HG03159 (cell line): ENCODE measurements around the gene PSEN1.
"Not testable (repeated sequence)": the region's sequence is repeated elsewhere in the genome, so short reads cannot be mapped to it uniquely, and the experiment has no call there.

Source experiments
- ATAC-seq: cut with Tn5 transposase; IDR thresholded peaks from one replicate; pipeline ENCODE4 v1.9.1; 2021; ENCODE audit warnings: mild to moderate bottlenecking, moderate library complexity; ENCODE audit not compliant: unreplicated experiment

PSEN1 gene

DNA sequence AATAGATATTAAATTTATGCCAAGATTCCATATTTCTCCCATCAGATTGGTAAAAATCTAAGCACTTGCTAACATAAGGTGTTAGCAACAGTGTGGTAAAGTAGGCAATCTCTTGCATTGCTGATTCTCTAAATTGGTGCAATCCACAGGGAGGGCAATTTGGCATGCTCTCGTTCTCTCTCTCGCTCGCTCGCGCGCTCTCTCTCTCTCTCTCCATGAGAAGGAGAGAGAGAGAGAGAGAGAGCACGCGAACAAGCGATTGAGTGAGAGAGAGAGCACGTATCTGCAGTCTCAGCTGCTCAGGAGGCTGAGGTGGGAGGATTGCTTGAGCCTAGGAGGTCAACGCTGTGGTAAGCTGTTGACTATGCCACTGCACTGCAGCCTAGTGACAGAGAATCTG is 25.9 kb downstream of the PSEN1 start:
- ATAC-seq = no peak

- ATAC-seq = no peak
Measured at GRCh38 chr14:73166399-73166798, 30.1 kb downstream of the PSEN1 start.

GRCh38 chr14:73167727-73168126 is 31.4 kb downstream of the PSEN1 start:
- ATAC-seq = no peak

- ATAC-seq = no peak
Measured at GRCh38 chr14:73168274-73168673, 32.0 kb downstream of the PSEN1 start.

GRCh38 chr14:73168691-73169090 is 32.4 kb downstream of the PSEN1 start:
- no peak for ATAC-seq

GRCh38 chr14:73169855-73170254 is 33.5 kb downstream of the PSEN1 start:
- ATAC-seq = not testable (repeated sequence)

GRCh38 chr14:73170686-73171085 is 34.4 kb downstream of the PSEN1 start:
- no peak for ATAC-seq

DNA sequence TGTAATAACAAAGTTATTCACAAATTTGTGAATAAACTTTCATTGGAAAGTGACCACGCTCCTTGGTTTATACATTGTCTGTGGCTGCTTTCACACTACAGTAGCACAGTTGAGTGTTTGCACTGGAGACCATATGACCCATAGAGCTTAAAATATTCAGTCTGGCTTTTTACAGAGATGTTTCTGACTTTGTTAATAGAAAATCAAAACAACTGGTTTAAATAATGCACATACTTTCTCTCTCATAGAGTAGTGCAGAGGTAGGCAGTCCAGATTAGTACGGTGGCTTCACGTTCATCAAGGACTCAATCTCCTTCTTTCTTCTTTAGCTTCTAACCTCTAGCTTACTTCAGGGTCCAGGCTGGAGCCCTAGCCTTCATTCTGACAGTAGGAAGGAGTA is 36.2 kb downstream of the PSEN1 start:
- no peak for ATAC-seq

DNA sequence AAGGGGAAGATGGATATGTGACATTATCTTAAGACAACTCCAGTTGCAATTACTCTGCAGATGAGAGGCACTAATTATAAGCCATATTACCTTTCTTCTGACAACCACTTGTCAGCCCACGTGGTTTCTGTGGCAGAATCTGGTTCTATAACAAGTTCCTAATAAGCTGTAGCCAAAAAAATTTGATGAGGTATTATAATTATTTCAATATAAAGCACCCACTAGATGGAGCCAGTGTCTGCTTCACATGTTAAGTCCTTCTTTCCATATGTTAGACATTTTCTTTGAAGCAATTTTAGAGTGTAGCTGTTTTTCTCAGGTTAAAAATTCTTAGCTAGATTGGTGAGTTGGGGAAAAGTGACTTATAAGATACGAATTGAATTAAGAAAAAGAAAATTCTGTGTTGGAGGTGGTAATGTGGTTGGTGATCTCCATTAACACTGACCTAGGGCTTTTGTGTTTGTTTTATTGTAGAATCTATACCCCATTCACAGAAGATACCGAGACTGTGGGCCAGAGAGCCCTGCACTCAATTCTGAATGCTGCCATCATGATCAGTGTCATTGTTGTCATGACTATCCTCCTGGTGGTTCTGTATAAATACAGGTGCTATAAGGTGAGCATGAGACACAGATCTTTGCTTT is 36.9 kb downstream of the PSEN1 start:
- ATAC-seq = no peak

DNA sequence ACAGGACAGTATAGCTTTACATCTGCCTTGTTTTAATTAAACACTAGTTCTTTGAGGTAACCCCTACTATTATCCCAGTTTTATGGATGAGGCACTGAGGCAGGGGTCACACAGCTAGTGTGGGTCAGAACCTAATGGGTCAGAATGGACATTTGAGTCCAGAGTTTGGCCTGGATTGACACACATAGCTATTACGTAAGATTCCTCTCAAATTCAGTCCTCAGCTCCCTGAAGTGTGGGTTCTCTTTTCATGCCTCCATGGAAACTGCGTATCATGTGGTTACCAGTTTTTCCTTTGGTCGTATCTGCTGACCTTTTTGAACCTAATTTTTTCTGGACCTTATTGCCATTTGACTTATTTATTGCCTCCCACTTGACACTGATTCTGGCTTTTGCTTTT is 40.4 kb downstream of the PSEN1 start:
- ATAC-seq = no peak

GRCh38 chr14:73180385-73180805 is 44.1 kb downstream of the PSEN1 start:
- ATAC-seq = no peak

DNA sequence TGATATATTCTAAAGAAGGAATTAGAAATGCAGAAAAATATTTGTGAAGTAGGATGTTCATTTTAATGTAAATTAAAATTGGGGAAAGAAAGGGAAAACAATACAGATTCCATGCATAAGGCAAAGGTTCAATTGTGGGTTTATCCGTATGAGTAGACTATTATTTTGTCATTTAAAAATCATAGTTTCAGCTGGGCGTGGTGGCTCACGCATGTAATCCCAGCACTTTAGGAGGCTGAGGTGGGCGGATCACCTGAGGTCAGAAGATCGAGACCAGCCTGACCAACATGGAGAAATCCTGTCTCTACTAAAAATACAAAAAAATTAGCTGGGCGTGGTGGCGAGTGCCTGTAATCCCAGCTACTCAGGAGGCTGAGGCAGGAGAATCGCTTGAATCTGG is 44.7 kb downstream of the PSEN1 start:
- ATAC-seq = not testable (repeated sequence)

DNA sequence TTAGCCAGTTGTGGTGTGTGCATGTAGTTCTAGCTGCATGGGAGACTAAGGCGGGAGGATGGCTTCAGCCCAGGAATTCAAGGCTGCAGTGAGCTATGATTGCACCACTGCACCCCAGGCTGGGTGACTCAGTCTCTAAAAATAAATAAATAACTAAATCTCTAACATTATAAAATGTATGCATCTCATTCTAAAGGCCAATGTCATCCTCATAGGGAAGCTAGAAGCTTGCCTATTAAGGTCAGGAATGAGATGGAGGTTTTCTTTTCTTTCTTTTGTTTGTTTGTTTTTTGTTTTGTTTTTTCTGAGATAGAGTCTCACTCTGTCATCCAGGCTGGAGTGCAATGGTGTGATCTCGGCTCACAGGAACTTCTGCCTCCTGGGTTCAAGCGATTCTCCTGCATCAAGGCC is 52.2 kb downstream of the PSEN1 start:
- ATAC-seq = no peak

DNA sequence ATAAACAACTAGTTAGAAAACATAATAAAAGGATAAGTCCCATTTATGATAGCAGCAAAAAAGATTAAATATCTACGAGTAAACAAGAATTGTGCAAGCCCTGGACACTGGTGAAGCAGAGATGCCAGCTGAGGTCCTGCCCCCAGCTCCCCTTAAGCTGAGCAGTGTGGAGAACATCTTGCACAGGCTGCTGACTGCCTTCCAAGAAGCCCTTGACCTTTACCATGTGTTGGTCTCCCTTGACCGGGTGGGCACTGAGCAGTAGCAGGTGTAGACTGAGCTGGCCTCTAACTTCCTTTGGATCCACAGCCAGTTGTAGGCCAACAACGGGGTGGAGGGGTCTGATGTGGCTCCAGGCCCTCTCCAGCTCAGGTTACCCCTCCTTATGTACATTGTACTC is 53.3 kb downstream of the PSEN1 start:
- ATAC-seq = no peak

DNA sequence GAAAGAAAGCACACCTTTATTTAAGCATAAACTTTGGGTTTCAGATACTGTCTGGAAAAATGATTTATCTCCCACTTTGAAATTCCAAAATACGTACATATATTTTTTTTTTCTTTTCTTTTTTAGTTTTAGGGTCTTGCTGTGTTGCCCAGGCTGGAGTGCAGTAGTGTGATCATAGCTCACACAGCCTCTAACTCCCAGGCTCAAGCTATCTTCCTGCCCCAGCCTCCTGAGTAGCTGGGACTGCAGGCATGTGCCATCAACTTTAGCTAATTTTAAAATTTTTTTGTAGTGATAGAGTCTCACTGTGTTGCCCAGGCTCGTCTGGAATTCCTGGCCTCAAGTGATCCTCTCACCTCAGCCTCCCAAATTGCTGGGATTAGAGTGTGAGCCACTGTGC is 55.1 kb downstream of the PSEN1 start:
- no peak for ATAC-seq

- not testable (repeated sequence) for ATAC-seq
Measured at GRCh38 chr14:73194306-73194705, 58.0 kb downstream of the PSEN1 start.

DNA sequence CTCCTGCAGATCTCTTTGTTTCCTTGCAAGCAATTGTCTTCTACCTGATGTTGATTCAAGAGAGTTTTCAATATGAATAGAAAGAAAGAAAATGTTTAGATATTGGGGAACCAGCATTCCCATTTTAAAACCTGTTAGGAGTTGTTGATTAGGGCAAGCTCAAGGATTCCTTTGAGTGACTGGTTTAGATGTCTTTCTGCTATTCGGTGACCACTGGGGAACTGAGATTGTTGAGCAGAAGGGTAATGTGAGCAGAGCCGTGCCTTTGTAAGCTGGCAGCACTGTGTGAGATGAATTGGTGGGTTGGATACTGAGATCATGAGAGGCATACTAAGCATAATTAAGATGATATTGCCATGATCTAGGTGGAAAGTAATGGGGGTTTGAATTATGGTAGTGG is 61.9 kb downstream of the PSEN1 start:
- ATAC-seq = no peak

DNA sequence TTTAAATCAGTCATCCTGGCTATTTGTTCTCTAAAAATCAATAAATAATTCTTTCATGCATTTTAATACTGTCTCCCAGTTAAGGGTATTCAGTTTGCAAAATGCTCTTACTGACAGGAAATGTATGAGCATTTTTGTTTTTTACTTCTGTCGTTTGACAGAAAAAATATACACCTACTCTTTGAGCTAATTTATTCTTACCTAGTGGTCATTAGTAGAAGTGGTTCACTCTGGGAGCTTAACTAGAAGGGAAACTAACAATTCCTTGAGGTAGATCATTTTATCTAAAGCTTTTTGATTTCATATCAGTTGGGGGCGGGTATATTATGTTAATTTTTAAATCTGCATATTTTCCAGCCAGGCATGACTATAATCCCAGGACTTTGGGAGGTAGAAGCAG is 67.2 kb downstream of the PSEN1 start:
- ATAC-seq = no peak

- ATAC-seq = no peak
Measured at GRCh38 chr14:73207615-73208014, 71.3 kb downstream of the PSEN1 start.

DNA sequence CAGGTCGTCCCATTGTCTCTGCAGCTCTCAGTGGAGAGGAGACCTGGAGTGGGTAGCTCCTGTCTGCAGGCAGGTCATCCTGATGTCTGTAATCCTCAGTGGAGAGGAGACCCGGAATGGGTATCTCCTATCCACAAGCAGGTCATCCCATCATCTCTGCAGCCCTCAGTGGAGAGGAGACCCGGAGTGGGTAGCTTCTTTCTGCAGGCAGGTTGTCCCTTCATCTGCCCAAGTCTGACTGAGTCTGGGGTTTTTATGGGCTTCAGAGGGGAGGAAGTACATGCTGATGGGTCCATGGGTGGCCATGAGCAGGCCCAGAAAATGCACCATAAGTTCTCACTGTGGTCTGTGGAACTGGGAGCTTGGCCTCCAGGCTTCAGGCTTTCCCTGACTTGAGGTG is 72.1 kb downstream of the PSEN1 start:
- no peak for ATAC-seq

DNA sequence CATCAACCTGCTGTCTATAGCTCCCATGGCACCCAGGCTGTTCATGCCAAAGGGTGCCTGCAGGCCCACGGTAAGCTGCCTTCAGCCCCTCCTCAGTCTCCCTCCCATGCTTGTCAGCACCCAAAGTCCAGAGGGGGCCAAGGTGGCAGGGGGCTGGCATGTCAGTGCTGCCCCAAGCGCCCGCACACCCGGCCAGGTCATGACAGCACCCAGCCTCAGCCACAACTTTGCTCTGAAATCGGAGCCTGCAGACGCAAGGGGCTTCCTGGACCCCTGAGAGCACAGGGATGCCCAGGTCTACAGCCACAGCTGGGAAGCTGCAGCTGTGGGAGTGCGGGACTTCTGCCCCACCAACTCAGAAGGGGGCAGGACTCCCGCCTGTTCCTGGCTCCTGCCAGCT is 72.5 kb downstream of the PSEN1 start:
- ATAC-seq = no peak

DNA sequence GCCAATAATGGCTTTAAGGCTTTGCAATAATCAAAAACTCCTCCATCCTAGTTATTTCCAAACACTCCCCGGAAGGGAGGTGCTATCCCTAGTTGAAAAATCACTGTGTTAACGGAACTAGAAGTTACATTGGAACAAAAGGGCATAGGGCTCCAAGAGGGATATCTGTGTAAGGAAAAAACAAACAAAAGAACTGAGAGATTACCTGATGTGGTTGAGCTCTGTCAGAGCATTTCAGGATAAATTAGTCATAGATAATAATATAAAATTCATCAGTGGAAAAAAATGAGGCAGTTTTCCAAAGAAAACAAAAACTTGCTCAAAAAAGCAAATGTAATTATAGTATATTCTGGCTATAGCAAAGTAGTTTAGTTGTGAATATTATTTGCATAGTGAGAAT is 73.6 kb downstream of the PSEN1 start:
- ATAC-seq = no peak

DNA sequence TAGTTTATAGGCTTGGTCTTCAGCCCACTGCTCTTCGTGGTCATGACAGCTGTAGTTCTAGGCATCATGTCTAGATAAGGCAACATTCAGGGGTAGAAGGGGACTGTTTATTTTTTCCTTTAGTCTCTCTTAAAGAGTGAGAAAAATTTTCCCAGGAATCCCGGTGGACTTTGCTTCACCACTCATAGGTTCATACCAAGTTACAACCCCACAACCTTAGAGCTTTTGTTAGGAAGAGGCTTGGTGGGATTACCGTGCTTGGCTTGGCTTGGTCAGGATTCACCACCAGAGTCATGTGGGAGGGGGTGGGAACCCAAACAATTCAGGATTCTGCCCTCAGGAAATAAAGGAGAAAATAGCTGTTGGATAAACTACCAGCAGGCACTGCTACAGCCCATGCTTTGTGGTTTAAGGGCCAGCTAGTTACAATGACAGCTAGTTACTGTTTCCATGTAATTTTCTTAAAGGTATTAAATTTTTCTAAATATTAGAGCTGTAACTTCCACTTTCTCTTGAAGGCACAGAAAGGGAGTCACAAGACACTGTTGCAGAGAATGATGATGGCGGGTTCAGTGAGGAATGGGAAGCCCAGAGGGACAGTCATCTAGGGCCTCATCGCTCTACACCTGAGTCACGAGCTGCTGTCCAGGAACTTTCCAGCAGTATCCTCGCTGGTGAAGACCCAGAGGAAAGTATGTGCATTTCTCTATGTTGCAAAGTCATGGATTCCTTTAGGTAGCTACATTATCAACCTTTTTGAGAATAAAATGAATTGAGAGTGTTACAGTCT is 75.1 kb downstream of the PSEN1 start:
- no peak for ATAC-seq
